Endothelial cell of umbilical vein (primary cell): Measurements from ENCODE around the gene RALGPS1.

Source experiments
- CTCF ChIP-seq, 2 donors: IDR thresholded peaks; 1 replicate in 1 of 2; 2 replicates in 1 of 2; pipeline ENCODE4 v1.5.1; 2011; ENCODE audit warnings: low read length in 2 of 2, mild to moderate bottlenecking in 2 of 2, moderate library complexity in 2 of 2, control low read depth in 1 of 2, inconsistent platforms in 1 of 2, low read depth in 1 of 2; ENCODE audit not compliant: insufficient read depth in 1 of 2; ENCODE audit errors: extremely low read depth in 1 of 2
- FOS ChIP-seq: IDR thresholded peaks from 2 replicates; pipeline ENCODE4 v1.6.1; 2011; ENCODE audit warnings: mild to moderate bottlenecking, low read length, moderate library complexity, borderline replicate concordance; ENCODE audit not compliant: insufficient read depth
- GATA2 ChIP-seq: IDR thresholded peaks from 2 replicates; pipeline ENCODE4 v1.7.0; 2011; ENCODE audit warnings: low read depth, mild to moderate bottlenecking, moderate library complexity, mixed read lengths, low read length; ENCODE audit not compliant: insufficient read length, insufficient read depth
- POLR2A ChIP-seq: IDR thresholded peaks from 2 replicates; pipeline ENCODE4 v1.6.1; 2012; ENCODE audit warnings: low read depth, mild to moderate bottlenecking, control low read depth, low read length

DNA sequence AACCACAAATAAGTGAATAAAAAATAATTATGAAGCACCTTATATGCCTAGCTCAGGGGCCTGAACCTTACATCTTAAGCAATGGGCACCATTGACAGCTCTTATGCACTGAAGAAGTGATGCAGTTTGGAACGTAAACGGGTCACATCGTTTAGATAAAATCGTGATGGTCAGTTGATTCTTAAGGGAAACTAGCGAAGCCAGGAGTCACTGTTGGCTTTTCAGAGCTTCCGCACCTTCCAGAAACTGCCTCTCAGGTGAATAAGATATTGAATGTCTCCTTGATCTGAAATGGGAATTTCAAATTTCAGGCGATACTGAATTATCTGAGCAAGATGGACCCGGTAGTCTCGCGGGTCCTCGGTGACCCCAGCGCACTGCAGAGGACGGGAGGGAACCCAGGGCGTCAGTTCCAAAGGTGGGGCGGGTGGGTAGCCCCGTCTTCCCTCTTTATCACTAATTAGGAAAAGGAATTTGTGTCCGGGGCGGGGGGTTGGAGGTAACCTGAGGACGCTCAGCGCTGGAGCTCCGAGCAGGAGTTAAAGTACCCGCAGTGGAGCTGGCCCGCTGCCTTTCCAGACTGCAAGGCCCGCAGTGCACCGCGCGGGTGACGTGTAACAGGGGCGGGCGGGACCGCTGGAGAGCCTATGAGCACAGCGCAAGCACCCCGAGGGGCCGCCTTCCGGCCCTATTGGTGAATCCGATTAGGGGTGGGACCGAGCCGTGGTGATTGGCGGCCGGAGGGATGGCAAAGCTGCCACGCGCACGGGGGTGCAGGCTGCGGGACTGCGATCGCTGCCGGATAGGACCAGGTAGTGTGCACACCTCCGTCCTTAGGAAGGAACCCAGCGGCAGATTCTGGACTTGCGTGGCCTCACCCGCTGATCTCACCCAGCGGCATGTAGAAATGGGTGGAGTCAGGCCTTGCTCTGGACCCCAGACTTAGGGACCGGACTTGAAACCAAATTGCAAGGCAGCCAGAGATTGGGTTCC lies 330.3 kb downstream of the RALGPS1 start:
- TF ChIP-seq CTCF (IDR thresholded peaks at IDR 0.05; ENCODE audit: extremely low read depth in 1 of 2, insufficient read depth in 1 of 2, low read depth in 1 of 2, low read length in 2 of 2): no peak
- peak; percentile 79 for TF ChIP-seq POLR2A
- no peak for TF ChIP-seq GATA2
- no peak for TF ChIP-seq FOS
